SK-N-SH treated with all-trans-retinoic acid at 6 μM for 48 hours (cell line): Measurements from ENCODE around the gene DDX46.
"Not testable (repeated sequence)": the region's sequence is repeated elsewhere in the genome, so short reads cannot be mapped to it uniquely, and the experiment has no call there.

Experiments
- ATAC-seq: fragments of 200-7000 bp; cut with Tn5 transposase; 3 replicates; pipeline ENCODE4 v1.9.1; 2020; ENCODE audit warnings: mild to moderate bottlenecking, moderate library complexity
- ARNTL ChIP-seq: fragments of 450-650 bp; formaldehyde crosslinking; IDR thresholded peaks from 2 replicates; pipeline ENCODE4 v1.5.0; 2020; ENCODE audit warnings: low read depth, mild to moderate bottlenecking, moderate library complexity, borderline replicate concordance
- BACH2 ChIP-seq: fragments of 250-450 bp; sonication (Bioruptor Pico); IDR thresholded peaks from 2 replicates; pipeline ENCODE4 v1.9.0; 2021; ENCODE audit warnings: mild to moderate bottlenecking, borderline replicate concordance
- CSDC2 ChIP-seq: fragments of 250-450 bp; sonication (Bioruptor Pico); IDR thresholded peaks from 2 replicates; pipeline ENCODE4 v1.5.0; 2020; ENCODE audit warnings: mild to moderate bottlenecking, moderate library complexity
- ESRRG ChIP-seq: fragments of 250-450 bp; sonication (Bioruptor Pico); IDR thresholded peaks from 2 replicates; pipeline ENCODE4 v1.6.1; 2021; ENCODE audit warnings: mild to moderate bottlenecking
- GLIS3 ChIP-seq: fragments of 250-450 bp; sonication (Bioruptor Pico); IDR thresholded peaks from 2 replicates; pipeline ENCODE4 v1.5.0; 2020; ENCODE audit warnings: mild to moderate bottlenecking, moderate library complexity
- ISL1 ChIP-seq: fragments of 250-450 bp; sonication (Bioruptor Pico); IDR thresholded peaks from 2 replicates; pipeline ENCODE4 v2.1.2; 2022; ENCODE audit warnings: mild to moderate bottlenecking, moderate library complexity
- OSR1 ChIP-seq: fragments of 250-450 bp; sonication (Bioruptor Pico); IDR thresholded peaks from 2 replicates; pipeline ENCODE4 v1.8.0; 2022; ENCODE audit warnings: moderate library complexity, mild to moderate bottlenecking, inconsistent platforms
- PPARA ChIP-seq: fragments of 250-450 bp; sonication (Bioruptor Pico); IDR thresholded peaks from 2 replicates; pipeline ENCODE4 v1.5.0; 2020; ENCODE audit warnings: mild to moderate bottlenecking, borderline replicate concordance
- RARB ChIP-seq: fragments of 250-450 bp; sonication (Bioruptor Pico); IDR thresholded peaks from 2 replicates; pipeline ENCODE4 v1.8.0; 2021; ENCODE audit warnings: mild to moderate bottlenecking, moderate library complexity
- SNAI2 ChIP-seq: fragments of 250-450 bp; sonication (Bioruptor Pico); IDR thresholded peaks from 2 replicates; pipeline ENCODE4 v1.5.0; 2020; ENCODE audit warnings: mild to moderate bottlenecking, moderate library complexity
- TCF4 ChIP-seq: fragments of 250-450 bp; sonication (Bioruptor Pico); IDR thresholded peaks from 2 replicates; pipeline ENCODE4 v1.8.0; 2021; ENCODE audit warnings: mild to moderate bottlenecking, moderate library complexity, borderline replicate concordance
- TOX ChIP-seq: fragments of 250-450 bp; sonication (Bioruptor Pico); IDR thresholded peaks from 2 replicates; pipeline ENCODE4 v1.8.0; 2021; ENCODE audit warnings: mild to moderate bottlenecking, moderate library complexity, borderline replicate concordance
- ZC3H10 ChIP-seq: fragments of 250-450 bp; sonication (Bioruptor Pico); IDR thresholded peaks from 2 replicates; pipeline ENCODE4 v1.5.1; 2021; ENCODE audit warnings: mild to moderate bottlenecking, moderate library complexity
- ZFP3 ChIP-seq: fragments of 250-450 bp; sonication (Bioruptor Pico); IDR thresholded peaks from 2 replicates; pipeline ENCODE4 v1.5.0; 2020; ENCODE audit warnings: mild to moderate bottlenecking, moderate library complexity
- ZFP30 ChIP-seq: fragments of 450-650 bp; formaldehyde crosslinking; IDR thresholded peaks from 2 replicates; pipeline ENCODE4 v1.5.0; 2022; ENCODE audit warnings: mild to moderate bottlenecking, moderate library complexity
- ZNF565 ChIP-seq: fragments of 450-650 bp; formaldehyde crosslinking; conservative IDR thresholded peaks from 2 replicates; pipeline ENCODE4 v1.5.0; 2020; ENCODE audit warnings: low read depth, mild to moderate bottlenecking, moderate library complexity
- ZNF70 ChIP-seq: fragments of 450-650 bp; formaldehyde crosslinking; IDR thresholded peaks from 2 replicates; pipeline ENCODE4 v1.5.0; 2020; ENCODE audit warnings: mild to moderate bottlenecking, moderate library complexity
- ZNF8 ChIP-seq: fragments of 450-650 bp; formaldehyde crosslinking; IDR thresholded peaks from 2 replicates; pipeline ENCODE4 v1.5.0; 2020; ENCODE audit warnings: mild to moderate bottlenecking, moderate library complexity
- TF ChIP-seq, protein P1 (sequence below): fragments of 250-450 bp; sonication (Bioruptor Pico); IDR thresholded peaks from 2 replicates; pipeline ENCODE4 v1.8.0; 2021; ENCODE audit warnings: low read depth, mild to moderate bottlenecking, moderate library complexity, borderline replicate concordance
- TF ChIP-seq, protein P2 (sequence below): fragments of 250-450 bp; sonication (Bioruptor Pico); IDR thresholded peaks from 2 replicates; pipeline ENCODE4 v1.5.0; 2020; ENCODE audit warnings: mild to moderate bottlenecking, moderate library complexity
- TF ChIP-seq, protein P3 (sequence below): fragments of 250-450 bp; sonication (Bioruptor Pico); IDR thresholded peaks from 2 replicates; pipeline ENCODE4 v1.8.0; 2020; ENCODE audit warnings: mild to moderate bottlenecking, moderate library complexity, borderline replicate concordance
- TF ChIP-seq, protein P4 (sequence below): fragments of 250-450 bp; sonication (Bioruptor Pico); IDR thresholded peaks from 2 replicates; pipeline ENCODE4 v1.5.1; 2020; ENCODE audit warnings: low read depth, mild to moderate bottlenecking, moderate library complexity

The DDX46 gene

DNA sequence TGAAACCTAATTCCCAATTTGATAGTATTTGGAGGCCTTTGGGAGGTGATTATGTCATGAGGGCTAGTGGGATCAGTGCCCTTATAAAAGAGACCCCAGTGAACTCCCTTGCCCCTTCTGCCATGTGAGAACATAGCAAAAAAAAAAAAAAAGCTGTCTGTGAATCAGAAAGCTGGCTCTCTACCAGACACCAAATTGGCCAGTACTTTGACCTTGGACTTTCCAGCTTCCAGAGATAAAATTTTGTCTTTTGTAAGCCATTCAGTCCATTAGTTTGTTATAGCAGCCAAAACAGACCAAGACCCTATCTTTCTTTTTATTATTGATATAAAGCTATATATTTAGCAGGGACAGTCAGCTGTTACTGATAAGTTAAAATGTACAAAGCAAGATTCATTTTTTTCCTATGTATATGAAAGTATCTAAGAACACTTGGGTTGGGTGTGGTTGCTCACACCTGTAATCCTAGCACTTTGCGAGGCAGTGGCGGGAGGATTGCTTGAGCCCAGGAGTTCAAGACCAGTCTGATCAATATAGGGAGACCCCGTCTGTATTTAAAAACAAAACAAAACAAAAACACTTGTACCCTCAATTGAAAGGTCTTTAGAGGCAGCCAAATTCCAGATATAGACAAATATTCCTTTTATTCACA is 79.1 kb downstream of the DDX46 start:
- no peak for ATAC-seq
- no peak for TF ChIP-seq ESRRG (CRISPR knock-in tag)
- TF ChIP-seq TOX (CRISPR knock-in tag): no peak
- no peak for TF ChIP-seq ISL1 (CRISPR knock-in tag)
- TF ChIP-seq ARNTL (CRISPR knock-in tag): no peak
- TF ChIP-seq ZNF70 (CRISPR knock-in tag): no peak
- TF ChIP-seq PPARA: no peak
- TF ChIP-seq ZNF565: no peak
- no peak for TF ChIP-seq CSDC2
- TF ChIP-seq BACH2: no peak
- TF ChIP-seq, protein P1, sequence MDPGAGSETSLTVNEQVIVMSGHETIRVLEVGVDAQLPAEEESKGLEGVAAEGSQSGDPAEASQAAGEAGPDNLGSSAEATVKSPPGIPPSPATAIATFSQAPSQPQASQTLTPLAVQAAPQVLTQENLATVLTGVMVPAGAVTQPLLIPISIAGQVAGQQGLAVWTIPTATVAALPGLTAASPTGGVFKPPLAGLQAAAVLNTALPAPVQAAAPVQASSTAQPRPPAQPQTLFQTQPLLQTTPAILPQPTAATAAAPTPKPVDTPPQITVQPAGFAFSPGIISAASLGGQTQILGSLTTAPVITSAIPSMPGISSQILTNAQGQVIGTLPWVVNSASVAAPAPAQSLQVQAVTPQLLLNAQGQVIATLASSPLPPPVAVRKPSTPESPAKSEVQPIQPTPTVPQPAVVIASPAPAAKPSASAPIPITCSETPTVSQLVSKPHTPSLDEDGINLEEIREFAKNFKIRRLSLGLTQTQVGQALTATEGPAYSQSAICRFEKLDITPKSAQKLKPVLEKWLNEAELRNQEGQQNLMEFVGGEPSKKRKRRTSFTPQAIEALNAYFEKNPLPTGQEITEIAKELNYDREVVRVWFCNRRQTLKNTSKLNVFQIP: no peak
- TF ChIP-seq TCF4: no peak
- TF ChIP-seq GLIS3 (CRISPR knock-in tag): no peak
- no peak for TF ChIP-seq ZFP3 (CRISPR knock-in tag)

DNA sequence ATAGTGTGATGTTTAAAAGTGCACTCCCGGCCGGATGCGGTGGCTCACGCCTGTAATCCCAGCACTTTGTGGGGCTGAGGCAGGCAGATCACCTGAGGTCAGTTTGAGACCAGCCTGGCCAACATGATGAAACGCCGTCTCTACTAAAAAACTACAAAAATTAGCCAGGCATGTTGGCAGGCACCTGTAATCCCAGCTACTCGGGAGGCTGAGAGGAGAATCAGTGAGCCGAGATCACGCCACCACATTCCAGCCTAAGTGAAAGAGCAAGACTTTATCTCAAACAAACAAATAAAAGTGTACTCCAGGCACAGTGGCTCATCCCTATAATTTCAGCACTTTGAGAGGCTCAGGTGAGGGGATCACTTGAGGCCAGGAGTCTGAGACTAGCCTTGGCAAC is 79.8 kb downstream of the DDX46 start:
- ATAC-seq: not testable (repeated sequence)

DNA sequence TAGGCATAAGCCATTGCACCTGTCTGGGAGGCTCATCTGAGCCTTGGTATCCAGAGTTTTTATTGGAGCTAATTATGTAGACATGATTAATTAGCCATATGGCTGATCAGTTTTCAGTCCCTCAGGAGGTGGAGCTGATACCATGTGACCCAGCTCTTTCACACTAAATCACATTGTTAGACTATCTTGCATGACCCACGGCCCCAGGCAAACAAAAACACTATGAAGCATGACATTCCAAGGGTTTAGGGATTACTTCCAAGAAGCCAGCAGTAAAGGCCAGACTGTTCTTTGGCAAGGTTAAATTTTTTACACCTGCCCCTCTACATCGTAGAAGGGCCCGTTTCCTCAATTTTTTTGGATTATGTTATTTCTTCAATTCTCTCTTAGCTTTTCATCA is 82.2 kb downstream of the DDX46 start:
- TF ChIP-seq, protein P2, sequence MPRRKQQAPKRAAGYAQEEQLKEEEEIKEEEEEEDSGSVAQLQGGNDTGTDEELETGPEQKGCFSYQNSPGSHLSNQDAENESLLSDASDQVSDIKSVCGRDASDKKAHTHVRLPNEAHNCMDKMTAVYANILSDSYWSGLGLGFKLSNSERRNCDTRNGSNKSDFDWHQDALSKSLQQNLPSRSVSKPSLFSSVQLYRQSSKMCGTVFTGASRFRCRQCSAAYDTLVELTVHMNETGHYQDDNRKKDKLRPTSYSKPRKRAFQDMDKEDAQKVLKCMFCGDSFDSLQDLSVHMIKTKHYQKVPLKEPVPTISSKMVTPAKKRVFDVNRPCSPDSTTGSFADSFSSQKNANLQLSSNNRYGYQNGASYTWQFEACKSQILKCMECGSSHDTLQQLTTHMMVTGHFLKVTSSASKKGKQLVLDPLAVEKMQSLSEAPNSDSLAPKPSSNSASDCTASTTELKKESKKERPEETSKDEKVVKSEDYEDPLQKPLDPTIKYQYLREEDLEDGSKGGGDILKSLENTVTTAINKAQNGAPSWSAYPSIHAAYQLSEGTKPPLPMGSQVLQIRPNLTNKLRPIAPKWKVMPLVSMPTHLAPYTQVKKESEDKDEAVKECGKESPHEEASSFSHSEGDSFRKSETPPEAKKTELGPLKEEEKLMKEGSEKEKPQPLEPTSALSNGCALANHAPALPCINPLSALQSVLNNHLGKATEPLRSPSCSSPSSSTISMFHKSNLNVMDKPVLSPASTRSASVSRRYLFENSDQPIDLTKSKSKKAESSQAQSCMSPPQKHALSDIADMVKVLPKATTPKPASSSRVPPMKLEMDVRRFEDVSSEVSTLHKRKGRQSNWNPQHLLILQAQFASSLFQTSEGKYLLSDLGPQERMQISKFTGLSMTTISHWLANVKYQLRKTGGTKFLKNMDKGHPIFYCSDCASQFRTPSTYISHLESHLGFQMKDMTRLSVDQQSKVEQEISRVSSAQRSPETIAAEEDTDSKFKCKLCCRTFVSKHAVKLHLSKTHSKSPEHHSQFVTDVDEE (CRISPR knock-in tag): no peak
- no peak for TF ChIP-seq RARB (CRISPR knock-in tag)
- TF ChIP-seq, protein P3, sequence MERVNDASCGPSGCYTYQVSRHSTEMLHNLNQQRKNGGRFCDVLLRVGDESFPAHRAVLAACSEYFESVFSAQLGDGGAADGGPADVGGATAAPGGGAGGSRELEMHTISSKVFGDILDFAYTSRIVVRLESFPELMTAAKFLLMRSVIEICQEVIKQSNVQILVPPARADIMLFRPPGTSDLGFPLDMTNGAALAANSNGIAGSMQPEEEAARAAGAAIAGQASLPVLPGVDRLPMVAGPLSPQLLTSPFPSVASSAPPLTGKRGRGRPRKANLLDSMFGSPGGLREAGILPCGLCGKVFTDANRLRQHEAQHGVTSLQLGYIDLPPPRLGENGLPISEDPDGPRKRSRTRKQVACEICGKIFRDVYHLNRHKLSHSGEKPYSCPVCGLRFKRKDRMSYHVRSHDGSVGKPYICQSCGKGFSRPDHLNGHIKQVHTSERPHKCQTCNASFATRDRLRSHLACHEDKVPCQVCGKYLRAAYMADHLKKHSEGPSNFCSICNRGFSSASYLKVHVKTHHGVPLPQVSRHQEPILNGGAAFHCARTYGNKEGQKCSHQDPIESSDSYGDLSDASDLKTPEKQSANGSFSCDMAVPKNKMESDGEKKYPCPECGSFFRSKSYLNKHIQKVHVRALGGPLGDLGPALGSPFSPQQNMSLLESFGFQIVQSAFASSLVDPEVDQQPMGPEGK (CRISPR knock-in tag): no peak
- no peak for TF ChIP-seq ZC3H10
- TF ChIP-seq GLIS3 (CRISPR knock-in tag): no peak
- TF ChIP-seq ARNTL (CRISPR knock-in tag): no peak
- TF ChIP-seq SNAI2 (CRISPR knock-in tag): no peak
- TF ChIP-seq CSDC2: no peak
- TF ChIP-seq ZNF8 (CRISPR knock-in tag): no peak
- TF ChIP-seq ZNF70 (CRISPR knock-in tag): no peak
- no peak for TF ChIP-seq OSR1 (CRISPR knock-in tag)
- no peak for TF ChIP-seq TCF4
- TF ChIP-seq, protein P1: no peak
- no peak for TF ChIP-seq ISL1 (CRISPR knock-in tag)
- TF ChIP-seq TOX (CRISPR knock-in tag): no peak
- ATAC-seq: no peak

DNA sequence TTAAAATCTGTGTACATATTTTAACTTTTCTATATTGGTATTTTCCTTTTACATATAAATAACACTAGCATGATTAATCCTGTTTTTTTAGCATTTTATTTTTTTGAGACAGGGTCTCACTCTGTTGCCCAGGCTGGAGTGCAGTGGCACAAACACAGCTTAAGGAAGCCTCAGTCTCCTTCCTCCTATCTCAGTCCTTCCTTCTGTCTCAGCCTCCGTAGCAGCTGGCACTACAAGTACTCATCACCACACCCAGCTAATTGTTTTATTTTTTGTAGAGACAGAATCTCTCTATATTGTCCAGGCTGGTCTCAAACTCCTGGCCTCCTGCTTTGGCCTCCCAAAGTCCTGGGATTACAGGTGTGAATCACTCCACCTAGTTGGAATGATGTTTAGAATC is 85.7 kb downstream of the DDX46 start:
- no peak for TF ChIP-seq ZNF8 (CRISPR knock-in tag)
- TF ChIP-seq, protein P1: no peak
- TF ChIP-seq, protein P4, sequence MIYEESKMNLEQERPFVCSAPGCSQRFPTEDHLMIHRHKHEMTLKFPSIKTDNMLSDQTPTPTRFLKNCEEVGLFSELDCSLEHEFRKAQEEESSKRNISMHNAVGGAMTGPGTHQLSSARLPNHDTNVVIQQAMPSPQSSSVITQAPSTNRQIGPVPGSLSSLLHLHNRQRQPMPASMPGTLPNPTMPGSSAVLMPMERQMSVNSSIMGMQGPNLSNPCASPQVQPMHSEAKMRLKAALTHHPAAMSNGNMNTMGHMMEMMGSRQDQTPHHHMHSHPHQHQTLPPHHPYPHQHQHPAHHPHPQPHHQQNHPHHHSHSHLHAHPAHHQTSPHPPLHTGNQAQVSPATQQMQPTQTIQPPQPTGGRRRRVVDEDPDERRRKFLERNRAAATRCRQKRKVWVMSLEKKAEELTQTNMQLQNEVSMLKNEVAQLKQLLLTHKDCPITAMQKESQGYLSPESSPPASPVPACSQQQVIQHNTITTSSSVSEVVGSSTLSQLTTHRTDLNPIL (CRISPR knock-in tag): no peak
- no peak for TF ChIP-seq RARB (CRISPR knock-in tag)
- no peak for TF ChIP-seq SNAI2 (CRISPR knock-in tag)
- TF ChIP-seq PPARA: no peak
- no peak for TF ChIP-seq GLIS3 (CRISPR knock-in tag)
- no peak for TF ChIP-seq TCF4
- TF ChIP-seq ZNF565: no peak
- no peak for TF ChIP-seq CSDC2
- TF ChIP-seq ZFP30 (CRISPR knock-in tag): no peak
- no peak for TF ChIP-seq ZC3H10
- TF ChIP-seq ZFP3 (CRISPR knock-in tag): no peak
- no peak for TF ChIP-seq ARNTL (CRISPR knock-in tag)
- no peak for ATAC-seq
